GM21717 (cell line): ENCODE results near the gene ATP2B2.

Experiments used
- ATAC-seq: cut with Tn5 transposase; IDR thresholded peaks from one replicate; pipeline ENCODE4 v1.9.1; 2021; ENCODE audit warnings: mild to moderate bottlenecking, moderate library complexity; ENCODE audit not compliant: unreplicated experiment

The ATP2B2 gene

GRCh38 chr3:10335190-10335738, 170.1 kb downstream of the ATP2B2 start:
- no peak for ATAC-seq

- no peak for ATAC-seq
Observed at GRCh38 chr3:10334459-10334858, 170.9 kb downstream of the ATP2B2 start.

- ATAC-seq, result no peak
Observed at GRCh38 chr3:10334042-10334441, 171.3 kb downstream of the ATP2B2 start.

- no peak for ATAC-seq
Observed at GRCh38 chr3:10333349-10333650, 172.1 kb downstream of the ATP2B2 start.

- ATAC-seq, result no peak
Observed at GRCh38 chr3:10332481-10333348, 172.7 kb downstream of the ATP2B2 start.

- no peak for ATAC-seq
Observed at GRCh38 chr3:10331320-10331719, 174.1 kb downstream of the ATP2B2 start.

GRCh38 chr3:10330319-10330718, 175.1 kb downstream of the ATP2B2 start:
- ATAC-seq, result no peak

GRCh38 chr3:10329495-10330015, 175.8 kb downstream of the ATP2B2 start:
- ATAC-seq, result no peak

GRCh38 chr3:10328460-10329071, 176.8 kb downstream of the ATP2B2 start:
- ATAC-seq, result no peak

GRCh38 chr3:10327592-10327991, 177.8 kb downstream of the ATP2B2 start:
- no peak for ATAC-seq

- ATAC-seq, result no peak
Observed at GRCh38 chr3:10322352-10322710, 183.1 kb downstream of the ATP2B2 start.

GRCh38 chr3:10321630-10322351, 183.6 kb downstream of the ATP2B2 start:
- no peak for ATAC-seq

- no peak for ATAC-seq
Observed at GRCh38 chr3:10320320-10320677, 185.1 kb downstream of the ATP2B2 start.

- ATAC-seq, result no peak
Observed at GRCh38 chr3:10319804-10320203, 185.6 kb downstream of the ATP2B2 start.

- ATAC-seq, result no peak
Observed at GRCh38 chr3:10319251-10319650, 186.1 kb downstream of the ATP2B2 start.

GRCh38 chr3:10317961-10318350, 187.4 kb downstream of the ATP2B2 start:
- no peak for ATAC-seq

GRCh38 chr3:10317311-10317960, 187.9 kb downstream of the ATP2B2 start:
- ATAC-seq, result no peak

- ATAC-seq, result no peak
Observed at GRCh38 chr3:10315771-10316344, 189.5 kb downstream of the ATP2B2 start.

GRCh38 chr3:10315101-10315500, 190.3 kb downstream of the ATP2B2 start:
- ATAC-seq, result no peak

GRCh38 chr3:10312861-10313260, 192.5 kb downstream of the ATP2B2 start:
- no peak for ATAC-seq

- no peak for ATAC-seq
Observed at GRCh38 chr3:10312391-10312790, 193.0 kb downstream of the ATP2B2 start.
